ENCODE data around the gene RAI1.

The RAI1 gene

DNA sequence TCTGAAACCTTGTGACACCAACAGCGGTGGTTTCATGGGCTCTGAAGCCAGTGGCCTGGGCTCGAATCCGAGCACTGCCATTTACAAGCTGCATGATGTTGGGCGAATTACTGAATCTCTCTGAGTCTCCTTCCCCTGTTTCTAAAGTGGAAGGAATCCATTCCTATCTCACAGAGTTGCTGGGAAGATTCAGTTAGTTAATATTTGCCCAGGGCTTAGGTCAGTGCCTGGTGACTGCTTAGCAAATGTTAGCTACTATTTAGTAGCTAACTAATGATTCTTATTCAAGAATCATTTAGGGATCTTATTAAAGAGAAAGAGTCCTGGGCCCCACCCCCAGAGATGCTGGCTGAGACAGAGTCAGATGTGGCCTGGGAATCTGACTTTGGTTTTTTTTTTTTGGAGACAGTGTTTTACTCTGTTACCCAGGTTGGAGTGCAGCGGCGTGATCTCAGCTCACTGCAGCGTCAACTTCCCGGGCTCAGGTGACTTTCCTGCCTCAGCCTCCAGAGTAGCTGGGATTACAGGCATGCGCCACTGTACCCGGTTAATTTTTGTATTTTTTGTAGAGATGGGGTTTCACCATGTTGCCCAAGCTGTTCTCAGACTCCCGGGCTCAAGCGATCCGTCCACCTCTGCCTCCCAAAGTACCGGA, 33.6 kb upstream of the RAI1 start:
- Mint-ChIP-seq H3K27ac (no peak overlapping the region), H3K9me3 (peaks cover 5% of the 10 kb centered on the region), H3K4me1 (no peaks in the 10 kb centered on the region), H3K27me3 (peaks cover 31% of the 10 kb centered on the region), H3K36me3 (no peaks in the 10 kb centered on the region), H3K4me3 (no peak overlapping the region)
- CTCF ChIA-PET = interaction anchor here (1.5 to 2.1 kb wide), 2 partner anchors 10 to 15 kb away, joined by 3 to 6 read pairs; no protein-coding TSS in a partner anchor
- DNase-seq = no peak

DNA sequence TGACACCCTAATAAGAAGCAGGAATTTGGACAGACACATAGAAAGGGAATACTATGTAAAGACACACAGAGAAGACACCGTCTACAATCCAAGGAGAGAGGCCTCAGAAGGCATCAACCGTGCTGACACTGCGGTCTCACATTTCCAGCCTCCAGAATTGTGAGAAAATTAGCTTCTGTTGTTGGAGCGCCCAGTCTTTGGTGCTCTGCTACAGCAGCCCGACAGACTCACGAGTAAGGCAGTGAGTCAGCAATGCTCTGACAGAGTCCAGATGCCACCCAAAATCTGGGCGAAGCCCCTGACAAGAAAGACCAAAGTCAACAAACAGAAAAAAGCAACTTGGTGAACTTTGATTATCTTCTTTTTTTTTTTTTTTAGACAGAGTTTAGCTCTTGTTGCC, 32.5 kb upstream of the RAI1 start:
- CTCF ChIA-PET = interaction anchor here (1.5 to 2.1 kb wide), 2 partner anchors 11 to 16 kb away, joined by 3 to 6 read pairs; no protein-coding TSS in a partner anchor
- no peak overlapping the region for H3K27ac Mint-ChIP-seq

DNA sequence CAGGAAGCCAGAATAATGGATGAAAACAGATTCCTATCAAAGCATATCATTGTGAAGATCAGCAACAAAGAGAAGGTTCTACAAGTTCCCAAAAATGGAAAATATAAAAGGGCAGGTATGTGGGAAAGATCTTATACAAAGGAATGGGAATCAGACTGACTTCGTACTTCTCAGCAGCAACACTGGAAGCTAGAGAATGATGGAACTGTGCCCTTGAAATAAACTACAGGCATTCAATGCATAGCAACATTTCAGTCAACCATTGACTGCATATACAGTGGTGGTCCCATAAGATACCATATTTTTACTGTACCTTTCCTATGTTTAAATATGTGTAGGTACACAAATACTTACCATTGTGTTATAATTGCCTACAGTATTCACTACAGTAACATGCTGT, 30.3 kb upstream of the RAI1 start:
- Mint-ChIP-seq H3K27me3 (peaks cover 34% of the 10 kb centered on the region), H3K27ac (no peak overlapping the region), H3K9me3 (peaks cover 2% of the 10 kb centered on the region), H3K4me3 (no peak overlapping the region), H3K36me3 (no peaks in the 10 kb centered on the region), H3K4me1 (no peaks in the 10 kb centered on the region)
- DNase-seq = no peak
- CTCF ChIA-PET = no interaction called here

More for the DNA sequence above, 32.5 kb upstream of the RAI1 start:
- Mint-ChIP-seq H3K36me3 (no peaks in the 10 kb centered on the region), H3K4me1 (no peaks in the 10 kb centered on the region), H3K27me3 (peaks cover 25% of the 10 kb centered on the region), H3K4me3 (no peak overlapping the region), H3K9me3 (peaks cover 5% of the 10 kb centered on the region)
- DNase-seq = no peak

DNA sequence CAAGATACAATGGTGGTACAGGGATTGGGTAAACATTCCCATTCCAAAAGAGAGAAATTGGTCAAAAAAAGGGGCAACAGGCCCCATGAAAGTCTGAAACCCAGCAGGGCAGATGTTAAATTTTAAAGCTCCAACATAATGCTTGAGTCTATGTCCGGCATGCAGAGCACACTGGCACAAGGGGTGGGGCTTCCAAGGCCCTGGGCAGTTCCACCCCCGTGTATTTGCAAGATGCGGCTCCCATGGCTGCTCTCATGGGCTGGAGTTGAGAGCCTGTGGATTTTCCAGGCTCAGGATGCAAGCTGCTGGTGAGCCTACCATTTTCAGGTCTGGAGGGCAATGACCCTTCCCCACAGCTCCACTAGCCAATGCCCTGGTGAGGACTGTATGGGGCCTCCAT, 27.9 kb upstream of the RAI1 start:
- CTCF ChIA-PET = interaction anchor here (1.4 kb wide), 1 partner anchor 11 kb away, joined by 4 read pairs; no protein-coding TSS in a partner anchor
- no peaks in the 10 kb centered on the region for H3K4me1 Mint-ChIP-seq
- no peak overlapping the region for H3K4me3 Mint-ChIP-seq
- no peaks in the 10 kb centered on the region for H3K36me3 Mint-ChIP-seq
- DNase-seq = no peak
- peaks cover 25% of the 10 kb centered on the region for H3K27me3 Mint-ChIP-seq
- peaks cover 2% of the 10 kb centered on the region for H3K9me3 Mint-ChIP-seq
- H3K27ac Mint-ChIP-seq = no peak overlapping the region

DNA sequence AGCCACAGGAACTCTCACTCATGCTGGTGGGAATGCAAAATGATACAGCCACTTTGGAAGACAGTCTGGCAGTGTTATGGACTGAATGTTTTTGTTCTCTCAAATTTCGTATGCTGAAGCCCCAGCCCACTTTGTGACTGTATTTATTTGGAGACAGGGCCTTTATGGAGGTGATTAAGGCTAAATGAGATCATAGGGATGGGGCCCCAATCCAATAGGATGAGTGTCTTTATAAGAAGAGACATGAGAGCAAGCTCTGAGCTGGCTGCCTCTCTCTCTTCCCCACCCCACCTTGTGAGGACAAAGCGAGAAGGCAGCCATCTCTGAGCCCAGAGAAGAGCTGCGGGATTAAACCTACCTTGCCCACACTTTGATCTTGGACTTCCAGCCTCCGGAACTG, 21.9 kb upstream of the RAI1 start:
- H3K4me3 Mint-ChIP-seq = no peak overlapping the region

DNA sequence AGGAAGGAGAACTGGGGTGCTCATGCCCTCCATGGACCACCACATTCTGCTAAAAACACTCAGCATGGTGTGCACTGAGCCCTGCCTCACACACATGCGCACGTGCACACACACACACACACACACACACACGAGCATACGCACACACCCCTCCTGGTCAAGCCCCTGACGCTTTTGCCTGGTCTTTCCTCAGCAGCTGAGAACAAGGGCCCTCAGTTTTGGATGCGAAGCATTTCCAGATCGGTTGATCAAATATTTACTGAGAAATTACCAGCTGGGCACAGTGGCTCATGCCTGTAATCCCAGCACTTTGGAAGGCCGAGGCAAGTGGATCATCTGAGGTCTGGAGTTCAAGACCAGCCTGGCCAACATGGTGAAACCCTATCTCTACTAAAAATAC, 20.1 kb upstream of the RAI1 start:
- CTCF ChIA-PET = no interaction called here
- peaks cover 30% of the 10 kb centered on the region for H3K27me3 Mint-ChIP-seq
- H3K4me3 Mint-ChIP-seq = no peak overlapping the region
- H3K27ac Mint-ChIP-seq = peak overlapping the region; percentile 17
- no peak for DNase-seq
- peaks cover 15% of the 10 kb centered on the region for H3K4me1 Mint-ChIP-seq
- H3K9me3 Mint-ChIP-seq = peaks cover 7% of the 10 kb centered on the region
- H3K36me3 Mint-ChIP-seq = no peaks in the 10 kb centered on the region

More for the DNA sequence above, 21.9 kb upstream of the RAI1 start:
- H3K27ac Mint-ChIP-seq = no peak overlapping the region
- H3K27me3 Mint-ChIP-seq = peaks cover 30% of the 10 kb centered on the region
- CTCF ChIA-PET = no interaction called here
- no peak for DNase-seq
- peaks cover 7% of the 10 kb centered on the region for H3K9me3 Mint-ChIP-seq
- peaks cover 15% of the 10 kb centered on the region for H3K4me1 Mint-ChIP-seq
- H3K36me3 Mint-ChIP-seq = no peaks in the 10 kb centered on the region

DNA sequence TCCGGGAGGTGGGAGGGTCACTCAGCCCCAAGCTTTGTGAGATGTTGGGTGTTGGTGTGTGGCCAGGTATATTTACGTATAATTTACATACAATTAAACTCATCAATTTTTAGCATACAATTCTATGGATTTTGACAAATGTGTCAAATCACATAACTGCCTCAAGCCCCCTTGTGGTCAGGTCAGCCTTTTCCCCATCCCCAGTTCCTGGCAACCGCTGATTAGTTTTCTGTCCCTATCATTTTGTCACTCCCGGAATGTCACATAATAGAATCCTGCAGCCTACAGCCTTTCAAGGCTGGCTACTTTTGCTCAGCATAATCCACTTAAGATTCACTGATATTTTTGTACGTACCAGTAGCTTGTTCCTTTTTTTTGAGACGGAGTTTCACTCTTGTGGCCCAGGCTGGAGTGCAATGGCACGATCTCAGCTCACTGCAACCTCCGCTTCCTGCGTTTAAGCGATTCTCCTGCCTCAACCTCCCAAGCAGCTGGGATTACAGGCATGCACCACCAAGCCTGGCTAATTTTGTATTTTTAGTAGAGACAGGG, 19.3 kb upstream of the RAI1 start:
- H3K27ac Mint-ChIP-seq = no peak overlapping the region
- H3K4me1 Mint-ChIP-seq = peaks cover 15% of the 10 kb centered on the region
- no peak overlapping the region for H3K4me3 Mint-ChIP-seq
- no peaks in the 10 kb centered on the region for H3K36me3 Mint-ChIP-seq
- DNase-seq = no peak
- CTCF ChIA-PET = no interaction called here
- H3K27me3 Mint-ChIP-seq = peaks cover 38% of the 10 kb centered on the region
- peaks cover 7% of the 10 kb centered on the region for H3K9me3 Mint-ChIP-seq

DNA sequence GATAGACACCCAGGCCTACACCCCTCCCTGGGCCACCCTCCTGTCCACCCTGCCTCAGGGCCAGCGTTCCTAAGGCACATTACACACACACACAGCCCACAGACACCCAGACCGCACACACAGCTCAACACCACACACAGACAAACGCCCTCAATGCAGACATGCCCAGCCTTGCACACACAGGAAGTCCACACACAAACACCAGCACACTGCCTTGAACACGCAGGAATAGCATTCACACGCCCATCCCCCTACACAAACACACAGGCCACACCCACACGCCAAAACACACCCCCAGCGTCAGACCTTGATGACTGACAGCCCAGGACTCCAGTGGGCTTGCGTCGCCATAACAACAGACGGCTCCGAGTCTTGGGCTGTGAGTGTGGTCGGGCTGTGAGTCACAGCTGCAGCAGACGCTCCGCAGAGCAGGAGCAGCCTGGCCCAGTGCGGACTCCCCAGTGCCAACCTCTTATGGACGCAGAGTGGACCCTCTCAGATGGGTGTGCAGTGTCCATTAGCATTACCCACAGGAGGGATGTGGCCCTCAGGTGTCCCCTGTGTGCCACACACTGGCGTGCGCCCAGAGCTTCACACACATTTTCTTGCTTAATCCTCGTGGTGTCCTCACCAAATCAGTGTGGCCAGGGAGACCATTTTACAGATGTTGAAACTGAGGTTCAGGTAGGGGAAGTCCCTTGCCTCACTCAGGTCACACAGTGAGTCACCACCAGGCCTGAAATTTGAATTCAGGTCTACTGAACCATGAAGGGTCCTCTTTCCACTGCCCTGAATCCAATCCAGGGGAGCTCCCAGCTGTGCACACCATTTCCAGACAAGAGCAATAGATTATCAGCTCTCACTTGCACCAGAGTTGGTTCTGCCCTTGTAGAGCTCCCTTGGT, 17.8 kb upstream of the RAI1 start:
- H3K9me3 Mint-ChIP-seq = peaks cover 7% of the 10 kb centered on the region
- CTCF ChIA-PET = interaction anchor here (1.3 to 3.1 kb wide), 3 partner anchors 21 to 308 kb away, joined by 4 to 11 read pairs (median 6); no protein-coding TSS in a partner anchor

DNA sequence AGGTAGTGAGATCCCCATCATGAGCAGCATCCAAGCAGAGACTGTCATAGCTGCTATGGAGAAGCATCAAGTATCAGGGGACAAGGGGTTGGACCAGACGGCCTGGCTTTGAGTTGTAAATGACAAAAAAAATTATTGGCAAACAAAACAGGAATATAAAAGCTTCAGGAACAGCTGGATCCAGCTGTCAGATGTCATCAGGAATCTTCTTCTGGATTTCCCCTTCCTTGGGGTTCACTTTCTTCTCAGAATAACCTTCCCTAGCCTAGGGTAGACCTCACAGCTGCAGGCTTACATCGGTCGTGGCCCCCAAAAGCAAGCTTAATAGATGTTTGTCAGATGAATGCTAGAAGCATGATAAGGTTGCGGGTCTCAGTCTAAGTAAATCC, 17.2 kb upstream of the RAI1 start:
- no peak overlapping the region for H3K27ac Mint-ChIP-seq

More for the DNA sequence above, 17.8 kb upstream of the RAI1 start:
- no peak overlapping the region for H3K27ac Mint-ChIP-seq
- no peak overlapping the region for H3K4me3 Mint-ChIP-seq
- no peaks in the 10 kb centered on the region for H3K36me3 Mint-ChIP-seq
- peak; percentile 76 for DNase-seq
- H3K27me3 Mint-ChIP-seq = peaks cover 38% of the 10 kb centered on the region
- peaks cover 15% of the 10 kb centered on the region for H3K4me1 Mint-ChIP-seq

DNA sequence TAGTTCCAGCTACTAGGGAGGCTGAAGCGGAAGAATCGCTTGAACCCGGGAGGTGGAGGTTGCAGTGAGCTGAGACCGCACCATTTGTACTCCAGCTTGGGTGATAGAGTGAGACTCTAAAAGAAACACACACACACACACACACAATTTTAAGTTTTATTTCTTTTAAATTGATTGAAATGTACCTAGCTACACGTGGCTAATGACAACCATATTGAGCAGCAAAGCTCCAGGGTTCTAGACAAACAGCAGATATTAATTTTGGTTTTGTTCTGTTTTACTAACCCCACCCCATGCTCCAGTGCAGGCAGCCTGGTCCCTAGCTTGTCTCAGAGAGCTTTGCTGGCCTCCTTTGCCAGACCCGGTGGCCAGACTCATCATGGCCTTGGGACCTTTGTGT, 16.0 kb upstream of the RAI1 start:
- no peaks in the 10 kb centered on the region for H3K9me3 Mint-ChIP-seq
- no peaks in the 10 kb centered on the region for H3K36me3 Mint-ChIP-seq
- DNase-seq = no peak
- peaks cover 15% of the 10 kb centered on the region for H3K4me1 Mint-ChIP-seq
- CTCF ChIA-PET = interaction anchor here (0.7 to 3.1 kb wide), 2 partner anchors 15 to 23 kb away, joined by 3 to 11 read pairs; no protein-coding TSS in a partner anchor
- H3K27me3 Mint-ChIP-seq = peaks cover 38% of the 10 kb centered on the region
- no peak overlapping the region for H3K27ac Mint-ChIP-seq
- H3K4me3 Mint-ChIP-seq = no peak overlapping the region

More for the DNA sequence above, 17.2 kb upstream of the RAI1 start:
- DNase-seq = no peak
- Mint-ChIP-seq H3K4me3 (no peak overlapping the region), H3K9me3 (peaks cover 4% of the 10 kb centered on the region), H3K27me3 (peaks cover 39% of the 10 kb centered on the region), H3K4me1 (peaks cover 15% of the 10 kb centered on the region), H3K36me3 (no peaks in the 10 kb centered on the region)
- CTCF ChIA-PET = interaction anchor here (1.3 to 3.1 kb wide), 3 partner anchors 22 to 309 kb away, joined by 4 to 11 read pairs (median 6); no protein-coding TSS in a partner anchor

DNA sequence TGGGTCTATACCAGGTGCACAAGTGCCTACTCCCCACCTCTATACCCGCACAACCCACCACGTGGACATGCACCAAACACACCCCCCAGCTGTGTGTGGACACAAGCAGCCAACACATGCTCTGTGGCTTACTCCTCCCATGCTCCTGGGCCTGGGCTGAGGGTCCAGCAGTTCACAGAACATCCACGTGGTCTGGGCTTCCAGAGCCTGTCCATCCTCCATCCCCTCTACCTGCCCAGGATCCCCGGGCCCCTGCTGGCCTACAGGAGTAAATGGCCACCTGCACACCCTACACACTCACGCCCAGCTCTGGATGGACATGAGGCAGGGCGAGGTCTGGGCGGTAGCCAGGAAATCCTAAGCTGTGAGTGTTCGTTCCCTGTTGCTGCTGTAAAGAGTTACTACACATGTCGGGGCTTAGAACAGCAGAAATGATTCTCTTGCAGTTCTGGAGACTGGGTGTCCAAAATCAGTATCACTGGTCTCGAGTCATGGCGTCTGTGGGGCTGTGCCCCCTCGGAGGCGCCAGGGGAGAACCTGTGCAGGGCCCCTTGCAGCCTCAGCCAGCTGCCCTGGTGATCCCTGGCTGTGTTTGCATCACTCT, 15.0 kb upstream of the RAI1 start:
- CTCF ChIA-PET = interaction anchor here (0.7 to 3.1 kb wide), 3 partner anchors 14 to 24 kb away, joined by 3 to 11 read pairs (median 4); no protein-coding TSS in a partner anchor
- H3K9me3 Mint-ChIP-seq = no peaks in the 10 kb centered on the region
- no peaks in the 10 kb centered on the region for H3K36me3 Mint-ChIP-seq
- no peak for DNase-seq
- H3K4me1 Mint-ChIP-seq = peaks cover 15% of the 10 kb centered on the region
- H3K27ac Mint-ChIP-seq = no peak overlapping the region
- H3K27me3 Mint-ChIP-seq = peaks cover 38% of the 10 kb centered on the region
- H3K4me3 Mint-ChIP-seq = no peak overlapping the region

DNA sequence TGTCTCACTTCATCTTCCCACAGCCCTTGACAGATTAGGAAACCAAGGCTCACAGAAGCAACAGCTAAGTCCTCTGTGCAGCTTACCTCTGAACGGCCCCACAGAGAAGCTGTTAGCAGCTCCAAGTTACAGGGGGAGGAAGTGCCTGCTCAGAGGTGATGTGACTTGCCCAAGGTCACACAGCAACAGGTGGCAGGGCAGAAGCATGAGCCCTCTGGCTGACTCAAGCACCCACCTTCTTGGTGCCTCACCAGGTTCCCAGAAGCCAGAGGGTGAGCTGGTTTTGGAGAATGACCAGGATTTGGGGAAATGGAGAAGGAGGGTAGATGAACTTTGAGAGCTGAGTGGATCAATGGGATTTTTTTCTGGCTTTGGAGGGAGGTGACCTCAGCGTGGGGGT, 14.0 kb upstream of the RAI1 start:
- no peak overlapping the region for H3K4me3 Mint-ChIP-seq
- no peak for DNase-seq
- peaks cover 43% of the 10 kb centered on the region for H3K27me3 Mint-ChIP-seq
- H3K4me1 Mint-ChIP-seq = peaks cover 23% of the 10 kb centered on the region
- peak overlapping the region; percentile 39 for H3K27ac Mint-ChIP-seq
- no peaks in the 10 kb centered on the region for H3K36me3 Mint-ChIP-seq
- CTCF ChIA-PET = interaction anchor here (1.2 kb wide), 1 partner anchor 13 kb away, joined by 4 read pairs; no protein-coding TSS in a partner anchor
- H3K9me3 Mint-ChIP-seq = no peaks in the 10 kb centered on the region

DNA sequence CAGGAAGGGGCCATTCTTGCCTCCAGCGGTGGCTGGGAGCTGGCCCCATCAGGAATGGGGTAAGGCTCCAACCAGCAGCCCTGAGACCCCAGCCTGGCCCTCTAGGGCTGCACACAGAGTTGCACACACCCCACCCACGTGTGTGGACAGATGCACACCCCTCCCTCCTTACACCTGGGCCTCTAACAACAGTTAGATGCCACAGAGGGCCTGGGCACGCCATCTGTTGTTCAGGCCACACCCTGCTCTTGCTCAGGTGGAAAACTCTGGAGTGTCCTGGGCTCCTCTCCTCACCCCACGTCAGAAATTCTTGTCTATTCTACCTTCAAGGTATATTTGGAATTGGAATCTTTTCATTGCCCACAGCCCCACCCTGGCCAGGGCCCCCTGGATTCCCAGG, 13.3 kb upstream of the RAI1 start:
- no peak for DNase-seq

DNA sequence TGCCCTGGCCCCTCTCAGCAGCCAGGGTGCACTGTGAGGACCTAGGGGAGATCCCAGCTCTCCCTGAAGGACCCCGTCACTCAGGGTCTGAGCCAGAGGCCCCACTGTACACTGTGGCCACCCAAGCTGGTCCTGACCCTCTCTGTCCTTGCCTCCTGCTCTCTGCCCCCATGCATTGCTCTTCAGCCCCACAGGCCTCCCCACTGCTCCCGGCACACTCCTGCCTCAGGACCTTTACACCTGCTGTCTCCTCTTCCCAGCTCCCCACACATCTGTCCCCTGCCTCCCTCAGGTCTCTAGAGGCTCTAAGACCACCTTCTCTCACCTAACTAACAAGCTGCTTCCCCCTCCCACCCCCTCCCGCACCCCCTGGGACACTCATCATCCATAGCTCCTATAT, 12.9 kb upstream of the RAI1 start:
- Mint-ChIP-seq H3K4me1 (peaks cover 25% of the 10 kb centered on the region), H3K9me3 (no peaks in the 10 kb centered on the region), H3K27ac (no peak overlapping the region), H3K27me3 (peaks cover 52% of the 10 kb centered on the region), H3K36me3 (no peaks in the 10 kb centered on the region), H3K4me3 (no peak overlapping the region)
- CTCF ChIA-PET = no interaction called here
- no peak for DNase-seq

More for the DNA sequence above, 13.3 kb upstream of the RAI1 start:
- Mint-ChIP-seq H3K27ac (no peak overlapping the region), H3K9me3 (no peaks in the 10 kb centered on the region), H3K4me3 (no peak overlapping the region), H3K27me3 (peaks cover 50% of the 10 kb centered on the region), H3K36me3 (no peaks in the 10 kb centered on the region), H3K4me1 (peaks cover 25% of the 10 kb centered on the region)
- CTCF ChIA-PET = no interaction called here

Data from activated naive CD4-positive, alpha-beta T cell treated with anti-CD3 and anti-CD28 coated beads, Interleukin-2, amount 10 ng/mL, durations not matched to agents 7 days and 5 days (primary cell).